ENCODE measurements around the gene PYGM. TPM values are rescaled to one million over a fixed set of nuclear protein-coding genes. Genes with fewer than 3 reads are reported as not detected.

Gene PYGM
- total RNA-seq, 3 donors from 2014 or later: 1.3 to 4.5 (median 3.4) TPM

DNA sequence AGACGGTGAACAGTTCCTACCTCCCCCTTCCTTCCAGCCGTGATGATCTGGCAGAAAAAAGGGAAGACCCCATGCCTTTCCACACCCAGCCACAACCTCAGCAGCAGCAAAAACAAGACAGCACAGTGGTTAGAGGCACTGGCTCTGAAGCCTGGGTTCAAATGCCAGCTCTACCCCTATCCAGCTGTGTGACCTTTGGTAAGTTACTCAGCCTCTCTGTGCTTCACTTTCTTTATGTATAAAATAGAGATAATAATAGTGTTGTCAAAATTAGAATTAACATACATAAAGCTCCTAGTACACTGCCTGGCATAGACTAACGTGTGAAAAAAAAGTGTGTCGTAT lies 41.0 kb downstream of the PYGM start:
- no peaks in the 10 kb centered on the region for H3K36me3 ChIP-seq
- TF ChIP-seq CTCF (IDR thresholded peaks at IDR 0.05): no peak
- TF ChIP-seq POLR2AphosphoS5 (IDR thresholded peaks at IDR 0.05): no peak
- TF ChIP-seq POLR2A (IDR thresholded peaks at IDR 0.05): no peak
- no peak for DNase-seq (ENCODE audit: low spot score in 2 of 2)
- peaks cover 3 to 89% of the 10 kb centered on the region in 2 donors for H3K27me3 ChIP-seq
- H3K4me1 ChIP-seq: peaks cover 0 to under 1% of the 10 kb centered on the region in 2 donors
- no peak overlapping the region for H3K4me3 ChIP-seq
- H3K9me3 ChIP-seq: no peaks in the 10 kb centered on the region
- no peak overlapping the region for H3K27ac ChIP-seq
- intact Hi-C loops (cut with DNase I; ENCODE audit: low total_unique reads): no loop called here

DNA sequence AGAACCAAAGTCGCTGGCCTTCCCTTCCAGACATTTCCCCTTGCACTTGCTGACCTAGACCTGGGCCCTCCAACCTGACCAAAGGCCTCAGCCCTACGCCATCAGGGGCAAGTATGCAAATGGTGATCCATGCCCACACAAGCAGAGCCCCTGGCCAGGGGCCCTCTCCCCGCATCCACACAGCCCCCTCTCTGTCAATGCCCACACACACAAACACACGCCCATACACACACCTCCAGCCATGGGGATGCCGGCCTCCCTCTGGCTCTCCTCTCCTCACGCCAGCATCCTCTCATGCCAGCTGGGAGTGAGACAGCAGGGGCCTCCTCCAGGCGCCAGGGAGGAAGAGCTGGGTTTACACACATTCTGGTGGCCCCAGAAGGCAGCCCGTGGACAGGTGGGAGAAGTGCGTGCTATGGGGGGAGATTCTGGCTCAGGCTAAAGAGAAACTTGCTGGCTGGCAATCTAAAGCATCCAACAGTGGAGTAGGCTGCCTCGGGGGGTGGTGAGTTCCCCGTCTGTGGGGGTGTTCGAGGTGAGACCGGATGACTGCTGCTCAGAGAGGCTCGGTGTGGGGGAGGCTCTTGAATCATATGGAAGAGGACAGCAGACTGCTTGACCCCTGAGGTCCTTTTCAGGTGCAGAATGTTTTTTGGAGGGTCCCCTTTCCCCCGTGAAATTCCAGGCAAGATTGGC lies 41.5 kb downstream of the PYGM start:
- Histone ChIP-seq H3K27me3 (peaks cover 6 to 92% of the 10 kb centered on the region in 2 donors), H3K27ac (no peak overlapping the region), H3K4me1 (peaks cover 0 to 3% of the 10 kb centered on the region in 2 donors), H3K9me3 (no peaks in the 10 kb centered on the region), H3K4me3 (no peak overlapping the region), H3K36me3 (no peaks in the 10 kb centered on the region)
- TF ChIP-seq POLR2AphosphoS5 (IDR thresholded peaks at IDR 0.05): no peak
- no peak for TF ChIP-seq POLR2A (IDR thresholded peaks at IDR 0.05)
- no peak for TF ChIP-seq CTCF (IDR thresholded peaks at IDR 0.05)
- no peak for DNase-seq (ENCODE audit: low spot score in 2 of 2)
- intact Hi-C loops (cut with DNase I; ENCODE audit: low total_unique reads): no loop called here

DNA sequence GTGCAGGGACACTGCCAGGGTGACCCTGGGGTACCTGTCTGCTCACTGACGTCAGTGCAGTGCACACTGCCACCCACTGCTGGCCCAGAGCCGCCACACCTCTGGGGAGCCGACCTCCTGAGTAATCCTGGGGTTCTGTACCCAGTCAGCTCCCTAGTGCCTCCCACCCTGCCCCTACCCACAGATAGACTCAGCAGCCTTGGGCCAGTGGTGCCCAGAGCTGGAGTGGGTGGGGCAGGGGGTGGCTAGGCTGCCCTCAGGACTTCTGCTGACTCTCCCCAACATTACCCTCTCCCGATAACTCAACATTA lies 42.6 kb downstream of the PYGM start:
- no peak for DNase-seq (ENCODE audit: low spot score in 2 of 2)
- no peak overlapping the region for H3K4me3 ChIP-seq
- peaks cover 3 to 97% of the 10 kb centered on the region in 2 donors for H3K27me3 ChIP-seq
- H3K4me1 ChIP-seq: peaks cover 0 to 3% of the 10 kb centered on the region in 2 donors
- intact Hi-C loops (cut with DNase I; ENCODE audit: low total_unique reads): loop anchor here (1.0 kb wide), 1 partner anchor 26 kb away; no protein-coding TSS in a partner anchor
- no peaks in the 10 kb centered on the region for H3K9me3 ChIP-seq
- no peaks in the 10 kb centered on the region for H3K36me3 ChIP-seq
- H3K27ac ChIP-seq: no peak overlapping the region
- TF ChIP-seq POLR2AphosphoS5 (IDR thresholded peaks at IDR 0.05): no peak
- no peak for TF ChIP-seq CTCF (IDR thresholded peaks at IDR 0.05)
- TF ChIP-seq POLR2A (IDR thresholded peaks at IDR 0.05): no peak

DNA sequence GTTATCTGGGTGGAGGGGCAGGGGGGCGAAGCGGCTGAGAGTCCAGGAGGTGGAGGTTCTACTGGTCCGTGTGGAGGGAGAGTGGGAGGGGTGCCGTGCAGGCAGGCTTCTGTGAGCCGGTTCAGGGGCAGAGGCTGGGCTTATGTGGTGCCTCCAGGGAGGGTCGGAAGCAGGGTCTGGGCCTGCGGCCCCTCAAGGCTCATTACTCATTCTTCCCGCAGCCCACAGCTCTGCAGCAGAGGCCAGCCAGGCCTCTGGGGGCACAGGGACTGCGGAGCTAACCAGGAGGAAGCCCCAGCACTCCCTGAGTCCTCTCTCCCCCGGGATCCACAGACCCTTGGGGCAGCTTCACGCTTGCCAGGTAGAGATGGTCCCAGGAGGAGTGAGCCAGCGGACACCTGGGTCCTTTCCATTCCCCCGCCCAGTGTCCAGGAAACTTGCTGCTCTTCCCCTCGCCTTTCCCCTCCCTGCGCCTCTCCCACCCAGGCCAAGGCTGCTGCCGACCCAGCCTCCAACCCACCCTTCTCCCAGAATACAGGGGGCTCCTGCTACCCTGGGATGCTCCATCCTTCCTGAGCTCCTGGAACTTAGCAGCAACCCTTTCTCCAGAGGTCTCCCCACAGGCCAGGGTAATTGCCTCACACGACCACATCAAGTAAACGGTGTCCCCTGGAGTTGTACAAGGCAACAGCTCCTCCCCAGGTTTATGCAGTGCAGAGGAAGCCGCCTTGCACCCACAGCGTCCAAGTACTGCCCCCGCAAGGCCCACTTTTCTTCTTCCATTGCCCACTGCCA lies 43.1 kb downstream of the PYGM start:
- no peak for DNase-seq (ENCODE audit: low spot score in 2 of 2)
- Histone ChIP-seq H3K36me3 (no peaks in the 10 kb centered on the region), H3K27me3 (peaks cover 4 to 97% of the 10 kb centered on the region in 2 donors)

More for the DNA sequence above, 43.1 kb downstream of the PYGM start:
- no peak for TF ChIP-seq CTCF (IDR thresholded peaks at IDR 0.05)
- no peak for TF ChIP-seq POLR2AphosphoS5 (IDR thresholded peaks at IDR 0.05)
- no peak for TF ChIP-seq POLR2A (IDR thresholded peaks at IDR 0.05)
- Histone ChIP-seq H3K4me3 (no peak overlapping the region), H3K27ac (no peak overlapping the region), H3K4me1 (peaks cover 0 to 3% of the 10 kb centered on the region in 2 donors), H3K9me3 (no peaks in the 10 kb centered on the region)
- intact Hi-C loops (cut with DNase I; ENCODE audit: low total_unique reads): loop anchor here (1.0 kb wide), 1 partner anchor 27 kb away; no protein-coding TSS in a partner anchor
